Ovary (tissue), 9 donors: ENCODE measurements around the gene DNAJC27. TPM values are rescaled to one million over a fixed set of nuclear protein-coding genes. Genes with fewer than 3 reads are reported as not detected.

Experiments
- DNase-seq, 5 donors: peaks; one replicate each; pipeline ENCODE4 v3.0.0-alpha.2; 2019 to 2020
- H3K27ac ChIP-seq, 2 donors: fragments of 200-600 bp; one replicate each; pipeline versions ENCODE4 v1.5.1 to v1.8.0; 2019 to 2022
- H3K27me3 ChIP-seq: fragments of 200-600 bp; one replicate; pipeline ENCODE4 v1.8.0; 2022
- H3K36me3 ChIP-seq: fragments of 200-600 bp; sonication (generic); one replicate; pipeline ENCODE4 v1.5.1; 2019
- H3K4me1 ChIP-seq: one replicate; pipeline ENCODE4 v1.8.1; 2013; ENCODE audit warnings: mild to moderate bottlenecking, moderate library complexity; ENCODE audit not compliant: insufficient read depth
- H3K4me3 ChIP-seq: fragments of 200-600 bp; sonication (generic); one replicate; pipeline ENCODE4 v1.5.1; 2017
- H3K9me3 ChIP-seq, 2 donors: fragments of 200-600 bp in 1 of 2; sonication (generic) in 1 of 2; one replicate each; pipeline versions ENCODE4 v1.5.1 to v1.8.1; 2013 to 2019; ENCODE audit warnings: mild to moderate bottlenecking in 1 of 2, moderate library complexity in 1 of 2
- CTCF ChIP-seq, 3 donors: fragments of 450-650 bp in 2 of 3; fragments of 200-600 bp in 1 of 3; IDR thresholded peaks; one replicate each; pipeline versions ENCODE4 v1.5.1 to v1.8.0; 2016 to 2022; ENCODE audit warnings: antibody characterized with exemption in 3 of 3, mild to moderate bottlenecking in 1 of 3
- EP300 ChIP-seq: sonication (generic); formaldehyde crosslinking; IDR thresholded peaks from one replicate; pipeline ENCODE4 v1.6.1; 2017; ENCODE audit warnings: antibody characterized with exemption
- POLR2A ChIP-seq: fragments of 450-650 bp; IDR thresholded peaks from one replicate; pipeline ENCODE4 v1.6.1; 2017; ENCODE audit warnings: antibody characterized with exemption, mild to moderate bottlenecking, moderate library complexity
- whole genome bisulfite sequencing, 3 donors: extraction: QIAGEN DNeasy Blood & Tissue Kit in 1 of 3; methylation state at CpG; one replicate each; pipeline versions ENCODE4 v1.1.5 to v1.1.7; 2013 to 2017; 5-methylcytosine and 5-hydroxymethylcytosine counted together
- intact Hi-C, 4 donors: fragments of 100-400 bp; cut with DNase I; formaldehyde crosslinking; loops; one replicate each; pipeline versions ENCODE4 v1.11.0 to v1.15.1; 2022 to 2023
- polyA plus RNA-seq, 2 donors: library from polyadenylated mRNA; stranded (reverse); fragments of 200-250 nt in 1 of 2; fragments of 350-450 nt in 1 of 2; fragmentation: Illumina TruSeq in 1 of 2; extraction: RNeasy Lipid Tissue Mini Kit (QIAGEN cat#74804) in 1 of 2; gene quantifications; one replicate each; pipeline ENCODE4 v1.2.3, GENCODE V29; 2013 to 2014
- small RNA-seq: library from RNA; depleted of rRNA; stranded (forward); fragments of <200 nt; gene quantifications from one replicate; pipeline ENCODE3, GENCODE V24; 2016
- total RNA-seq, 7 donors: library from RNA; depleted of rRNA in 2 of 7; stranded (reverse); fragments of >200 nt in 2 of 7; fragmentation: NEBNext Ultra II Directional in 3 of 7; extraction: Animal tissue kit (Norgen Biotek cat#: 25700) in 3 of 7; gene quantifications; one replicate each; pipeline versions ENCODE4 v1.1.0 to v1.2.4, GENCODE V29; 2016 to 2023
- donor health status: DM: no; HTN: no; CAD: no; lungs with moderate emphysema.
- donor health status: DM: no; HTN: no; CAD: no.
- donor health status: Bipolar disorder and iron deficiency.
- donor health status: DM: yes; HTN: yes; CAD: no.
- donor health status: DM: no; HTN: no; CAD: no.
- donor health status: DM: yes; HTN: yes; CAD: no.

DNAJC27 gene
- total and polyA plus RNA-seq, 9 donors: 6.0 to 17.6 (median 12.9) TPM

DNA sequence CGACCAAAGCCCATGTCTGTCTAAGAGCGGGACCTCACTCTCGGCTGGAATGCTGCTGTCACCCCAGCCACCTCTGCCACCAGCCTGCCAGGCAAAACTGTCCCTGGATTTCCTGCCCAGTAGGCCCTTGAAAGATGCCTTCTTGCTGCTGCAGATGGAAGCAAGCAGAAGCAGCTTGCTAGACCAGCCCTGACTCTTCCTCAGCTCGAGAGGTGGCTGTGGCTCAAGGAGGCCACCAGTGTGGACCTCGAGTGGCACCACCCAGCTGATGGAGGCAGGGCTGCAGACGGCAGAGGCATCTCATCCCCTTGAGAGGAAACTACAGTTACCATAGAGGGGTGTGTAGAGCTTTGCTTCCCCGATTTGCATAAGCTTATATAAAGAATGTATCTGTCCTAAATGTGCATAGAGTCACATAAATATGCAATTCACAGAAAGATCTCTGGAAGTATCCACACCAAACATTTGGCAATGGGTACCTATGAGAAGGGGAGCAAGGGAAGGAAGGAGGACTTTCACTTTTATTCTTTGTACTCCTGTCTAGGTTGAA lies 72.3 kb downstream of the DNAJC27 start:
- H3K4me3 ChIP-seq: no peak overlapping the region
- H3K4me1 ChIP-seq: peaks cover 2% of the 10 kb centered on the region
- no peaks in the 10 kb centered on the region for H3K36me3 ChIP-seq
- DNase-seq: no peak
- intact Hi-C loops: no loop called here
- 88 to 93% (median 92%) methylated on average over 7 of the region's 7 CpGs for WGBS, 3 donors
- H3K27me3 ChIP-seq: no peaks in the 10 kb centered on the region
- TF ChIP-seq POLR2A (no peak), CTCF (IDR thresholded peaks at IDR 0.05) (no peak), EP300 (no peak)
- no peaks in the 10 kb centered on the region for H3K9me3 ChIP-seq
- H3K27ac ChIP-seq: no peak overlapping the region

GRCh38 chr2:24898122-24899109 lies 73.3 kb downstream of the DNAJC27 start:
- TF ChIP-seq POLR2A (no peak), CTCF (IDR thresholded peaks at IDR 0.05) (no peak), EP300 (no peak)
- no peaks in the 10 kb centered on the region for H3K9me3 ChIP-seq
- intact Hi-C loops: no loop called here
- H3K4me3 ChIP-seq: no peak overlapping the region
- no peaks in the 10 kb centered on the region for H3K36me3 ChIP-seq
- H3K27ac ChIP-seq: no peak overlapping the region
- peak in 1 of 5 donors; percentile 15 for DNase-seq
- H3K27me3 ChIP-seq: no peaks in the 10 kb centered on the region
- H3K4me1 ChIP-seq: peaks cover 2% of the 10 kb centered on the region
- WGBS, 3 donors: 82% methylated on average over 30 of the region's 30 CpGs

DNA sequence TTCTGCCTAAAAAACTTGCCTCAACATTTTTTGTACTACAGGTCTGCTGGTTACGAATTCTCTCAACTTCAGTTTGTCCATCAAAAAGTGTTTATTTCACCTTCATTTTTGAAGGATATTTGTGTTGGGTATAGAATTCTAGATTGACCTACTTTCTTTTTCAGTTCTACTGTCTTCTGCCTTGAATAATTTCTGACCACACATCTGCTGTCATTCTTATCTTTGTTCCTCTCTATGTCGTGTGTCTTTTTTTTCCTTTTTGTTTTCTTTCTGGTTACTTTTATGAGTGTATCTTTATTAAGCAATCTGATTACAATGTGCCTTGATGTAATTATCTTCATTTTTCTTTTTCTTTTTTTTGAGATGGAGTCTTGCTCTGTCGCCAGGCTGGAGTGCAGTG lies 77.0 kb downstream of the DNAJC27 start:
- TF ChIP-seq POLR2A (no peak), EP300 (no peak), CTCF (IDR thresholded peaks at IDR 0.05) (no peak)
- no peak for DNase-seq
- intact Hi-C loops: no loop called here
- WGBS, 3 donors: 68 to 93% (median 79%) methylated on average over 3 of the region's 3 CpGs
- Histone ChIP-seq H3K27me3 (no peaks in the 10 kb centered on the region), H3K36me3 (no peaks in the 10 kb centered on the region), H3K4me3 (no peak overlapping the region), H3K4me1 (peaks cover 2% of the 10 kb centered on the region), H3K9me3 (no peaks in the 10 kb centered on the region), H3K27ac (no peak overlapping the region)

DNA sequence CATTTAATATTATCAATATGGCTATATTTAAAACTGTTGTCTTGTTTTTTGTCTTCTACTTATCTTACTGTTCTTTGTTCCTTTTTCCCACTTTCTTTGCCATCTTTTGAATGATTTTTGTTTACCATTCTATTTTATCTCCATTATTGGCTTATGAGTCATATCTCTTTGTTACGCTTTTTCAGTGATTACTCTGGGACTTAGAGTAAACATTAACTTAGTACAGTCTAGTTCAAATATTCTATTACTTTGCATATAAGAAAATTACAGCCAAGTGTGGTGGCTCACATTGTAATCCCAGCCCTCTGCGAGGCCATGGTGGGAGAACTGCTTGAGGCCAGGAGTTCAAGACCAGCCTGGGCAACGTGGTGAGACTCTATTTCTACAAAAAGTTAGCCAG lies 77.8 kb downstream of the DNAJC27 start:
- intact Hi-C loops: no loop called here
- Histone ChIP-seq H3K36me3 (no peaks in the 10 kb centered on the region), H3K27me3 (no peaks in the 10 kb centered on the region), H3K4me3 (no peak overlapping the region), H3K27ac (no peak overlapping the region), H3K4me1 (peaks cover 2% of the 10 kb centered on the region), H3K9me3 (no peaks in the 10 kb centered on the region)
- TF ChIP-seq POLR2A: no peak
- TF ChIP-seq CTCF (IDR thresholded peaks at IDR 0.05): no peak
- no peak for TF ChIP-seq EP300
- peak in 1 of 5 donors; percentile 13 for DNase-seq
- WGBS, 3 donors: 25 to 54% (median 31%) methylated on average over 3 of the region's 3 CpGs

Small RNA genes within 50 kb of the gene (small RNA-seq; reads per million reads assigned to genes)
- gene AC013267.1 (not detected), gene RF00016 (not detected), gene RF00019 (not detected)

Other genes with a start within 250 kb of the DNAJC27 start
- gene PTRHD1, start 178.6 kb downstream of the DNAJC27 start, total RNA-seq: 10 to 100 TPM; 14.9 to 68.1 (median 21.1) TPM
- 10 to 100 TPM; 21.0 to 57.8 TPM for gene PTRHD1, start 178.6 kb downstream of the DNAJC27 start, polyA plus RNA-seq
- 1 to 10 TPM; 1.0 to 3.9 (median 2.4) TPM for gene CENPO, start 178.5 kb downstream of the DNAJC27 start, total RNA-seq
- 1 to 10 TPM; 1.7 to 4.7 TPM for gene CENPO, start 178.5 kb downstream of the DNAJC27 start, polyA plus RNA-seq
- gene ADCY3, start 51.7 kb downstream of the DNAJC27 start, total RNA-seq: 100 to 1,000 TPM in 3 of 7 donors, 10 to 100 TPM in 4; 27.1 to 150 (median 97.4) TPM
- gene ADCY3, start 51.7 kb downstream of the DNAJC27 start, polyA plus RNA-seq: 100 to 1,000 TPM in 1 of 2 donors, 10 to 100 TPM in 1; 65.1 to 104 TPM
- 1 to 10 TPM in 6 of 7 donors, under 1 TPM in 1; 0.36 to 4.5 (median 1.5) TPM for gene EFR3B, start 70.1 kb upstream of the DNAJC27 start, total RNA-seq
- under 1 TPM; 0.45 to 0.93 TPM for gene EFR3B, start 70.1 kb upstream of the DNAJC27 start, polyA plus RNA-seq
- 1 to 10 TPM; 1.4 to 3.3 (median 1.9) TPM for gene POMC, start 196.6 kb upstream of the DNAJC27 start, total RNA-seq
- gene POMC, start 196.6 kb upstream of the DNAJC27 start, polyA plus RNA-seq: 1 to 10 TPM in 1 of 2 donors, not detected in 1; 5.0 TPM